ENCODE data around the gene HTRA3.

HTRA3 gene

DNA sequence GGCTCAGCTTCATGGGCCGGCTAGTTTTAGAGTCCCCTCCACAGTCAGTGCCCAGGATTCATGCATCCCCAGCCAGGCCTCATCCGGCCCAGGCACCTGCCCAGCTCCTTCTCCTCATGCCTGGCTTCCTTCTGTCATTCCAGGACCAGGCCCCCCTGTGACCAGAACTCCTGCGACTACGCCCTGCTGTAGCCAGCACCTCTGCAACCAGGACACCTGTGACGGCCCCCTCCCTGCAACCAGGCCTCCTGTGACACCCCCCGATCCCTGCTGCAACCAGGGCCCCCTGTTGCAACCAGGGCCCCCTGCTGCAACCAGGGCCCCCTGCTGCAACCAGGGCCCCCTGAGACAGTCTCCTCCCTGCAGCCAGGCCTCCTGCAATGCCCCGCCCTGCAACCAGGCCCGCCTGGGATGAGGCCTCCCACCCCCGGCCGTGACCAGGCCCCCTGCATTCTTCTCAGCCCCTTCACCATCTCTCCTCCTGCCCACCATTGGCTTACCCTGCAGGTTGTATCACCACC lies 46.8 kb downstream of the HTRA3 start:
- DNase-seq: no peak

DNA sequence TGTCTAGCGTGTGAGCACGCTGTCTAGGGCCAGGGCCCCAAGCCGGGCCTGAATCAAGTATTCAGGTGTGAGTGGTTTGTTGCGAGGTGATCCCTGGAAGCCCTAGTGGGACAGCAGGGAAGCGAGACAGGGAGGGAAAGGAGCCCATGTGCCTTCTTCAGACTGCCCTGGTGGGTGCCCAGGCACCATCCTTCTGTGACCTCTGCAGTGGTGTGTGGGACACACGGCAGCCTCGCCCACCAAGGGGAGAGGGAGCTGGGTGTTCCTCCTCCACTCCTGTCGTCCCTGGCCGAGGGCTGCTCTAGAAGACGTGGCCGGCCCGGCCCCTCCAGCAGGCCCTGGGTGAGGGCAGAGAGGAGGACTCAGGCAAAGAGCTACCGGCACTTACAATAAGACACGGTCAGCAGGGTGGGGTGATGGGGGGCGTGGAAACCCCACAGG lies 47.4 kb downstream of the HTRA3 start:
- no peak for DNase-seq

DNA sequence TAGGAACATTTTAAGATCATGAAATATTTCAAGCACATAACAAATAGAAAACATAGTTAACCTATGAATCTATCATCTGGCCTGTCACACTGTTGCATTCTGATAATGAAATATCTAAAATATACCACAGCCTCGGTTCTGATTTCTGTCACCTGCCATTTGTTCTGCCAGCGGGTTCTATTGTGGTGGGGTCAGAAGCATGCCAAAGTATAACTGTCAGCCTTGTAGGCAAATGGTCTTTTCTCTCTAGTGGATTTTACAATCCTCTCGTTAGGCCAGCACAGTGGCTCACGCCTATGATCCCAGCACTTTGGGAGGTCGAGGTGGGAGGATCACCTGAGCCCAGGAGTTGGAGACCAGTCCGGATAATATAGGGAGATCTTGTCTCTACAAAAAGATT lies 47.9 kb downstream of the HTRA3 start:
- DNase-seq: no peak

DNA sequence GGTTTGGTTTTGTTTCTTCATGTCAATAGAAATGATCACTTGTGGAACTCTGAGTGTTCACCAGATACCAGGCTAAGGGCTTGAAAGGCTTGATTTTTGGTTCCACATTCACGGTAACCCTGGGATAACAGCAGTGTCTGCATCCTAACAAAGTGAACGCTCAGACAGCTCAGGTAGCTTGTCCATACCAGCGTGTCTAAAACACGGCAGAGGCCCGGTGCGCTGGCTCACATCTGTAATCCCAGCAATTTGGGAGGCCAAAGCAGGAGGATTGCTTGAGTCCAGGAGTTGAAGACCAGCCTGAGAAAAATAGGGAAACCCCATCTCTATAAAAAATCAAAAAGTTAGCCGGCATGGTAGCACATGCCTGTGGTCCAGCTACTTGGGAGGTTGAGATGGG lies 49.0 kb downstream of the HTRA3 start:
- DNase-seq: no peak

DNA sequence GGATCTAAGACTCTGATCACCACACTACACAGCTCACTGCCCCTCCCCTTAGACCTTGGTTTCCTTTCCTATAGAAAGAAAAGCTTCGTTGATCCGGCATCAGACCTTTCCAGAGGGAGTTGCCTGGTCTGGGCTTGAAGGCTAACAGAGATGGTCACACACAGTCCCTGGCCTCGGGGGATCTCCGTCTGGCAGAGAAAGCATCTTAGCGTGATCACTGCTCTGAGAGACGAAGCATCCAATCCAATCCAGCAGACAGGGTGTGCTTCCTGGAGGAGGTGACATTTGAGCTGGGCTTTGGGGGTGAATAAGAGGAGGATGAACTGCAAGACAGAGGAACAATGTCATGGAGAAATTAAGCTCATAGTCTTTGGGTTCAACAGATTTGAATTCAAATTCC lies 49.5 kb downstream of the HTRA3 start:
- no peak for DNase-seq

DNA sequence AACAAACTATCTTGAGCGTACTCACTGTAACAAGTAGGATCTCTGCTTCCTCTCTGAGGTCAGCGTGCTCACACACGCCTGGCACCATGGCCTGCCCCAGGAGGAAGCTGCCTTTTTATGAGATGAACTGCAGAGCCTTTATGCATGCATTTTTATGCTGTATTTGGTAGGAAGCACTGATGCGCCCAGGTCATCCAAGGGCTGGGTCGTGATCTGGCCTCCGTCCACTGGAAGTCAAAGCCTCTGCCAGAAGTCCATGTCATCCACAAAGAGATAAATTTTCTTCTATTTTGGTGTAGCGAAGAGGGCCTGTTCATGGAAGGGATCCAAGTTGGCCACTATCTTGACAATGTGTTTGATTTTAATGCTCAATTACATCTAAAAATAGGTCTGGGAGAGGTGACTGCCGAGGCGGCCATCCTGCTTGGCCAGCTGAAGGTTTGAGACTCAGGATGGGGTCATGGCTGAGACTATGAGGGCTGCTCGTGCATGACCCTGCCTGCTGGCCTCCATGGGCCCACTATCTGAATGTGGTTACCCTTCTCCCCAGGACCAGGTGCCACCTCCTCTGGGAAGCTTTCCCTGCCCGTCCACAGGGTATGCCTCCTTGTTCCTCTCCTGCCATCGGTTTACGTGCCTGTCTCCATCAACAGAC lies 50.3 kb downstream of the HTRA3 start:
- no peak for DNase-seq

DNA sequence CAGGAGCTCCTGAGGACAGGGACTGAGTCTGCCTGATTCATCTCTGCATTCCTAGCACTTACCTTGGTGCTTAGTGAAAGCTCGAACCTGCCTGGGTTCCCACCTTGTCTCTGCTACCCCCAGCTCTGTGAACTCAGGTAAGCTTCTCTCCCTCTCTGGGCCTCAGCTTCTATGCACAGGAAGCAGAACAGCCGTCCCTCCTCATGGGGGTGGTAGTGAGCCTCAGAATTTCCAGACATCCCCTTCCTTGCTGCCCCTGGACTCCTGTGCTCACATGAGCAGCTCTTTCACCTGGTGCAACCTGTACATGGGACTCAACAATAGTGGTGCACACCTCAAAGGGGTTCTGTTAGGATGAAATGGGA lies 50.8 kb downstream of the HTRA3 start:
- no peak for DNase-seq

DNA sequence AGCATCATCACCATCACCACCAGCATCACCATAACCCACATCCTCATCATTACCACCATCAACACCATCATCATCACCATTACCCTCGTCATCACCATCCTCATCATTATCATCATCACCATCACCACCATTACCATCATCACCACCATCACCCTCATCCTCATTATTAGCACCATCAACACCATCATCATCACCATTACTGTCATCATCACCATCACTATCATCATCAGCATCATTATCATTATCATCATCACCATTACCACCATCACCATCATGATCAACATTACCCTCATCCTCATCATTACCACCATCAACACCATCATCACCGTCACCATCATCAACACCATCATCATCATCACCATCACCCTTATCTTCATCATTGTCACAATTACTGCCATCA lies 51.7 kb downstream of the HTRA3 start:
- no peak for DNase-seq

DNA sequence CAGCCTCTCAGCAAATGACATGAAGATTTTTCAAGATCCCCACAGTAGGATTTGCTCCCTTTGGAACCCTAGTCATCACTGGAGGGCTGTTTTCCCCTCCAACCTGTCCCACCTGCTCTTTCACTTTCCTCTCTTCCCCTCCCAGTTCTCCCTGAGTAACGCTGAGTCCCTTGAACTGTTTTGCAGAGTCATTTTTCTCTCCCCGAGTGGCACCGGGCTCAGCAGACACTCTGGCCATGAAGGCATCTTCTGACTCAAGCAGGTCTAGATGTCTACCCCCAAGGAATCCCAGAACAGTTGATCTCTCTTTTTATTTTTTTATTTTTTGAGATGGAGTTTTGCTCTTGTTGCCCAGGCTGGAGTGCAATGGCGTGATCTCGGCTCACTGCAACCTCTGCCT lies 52.2 kb downstream of the HTRA3 start:
- no peak for DNase-seq

DNA sequence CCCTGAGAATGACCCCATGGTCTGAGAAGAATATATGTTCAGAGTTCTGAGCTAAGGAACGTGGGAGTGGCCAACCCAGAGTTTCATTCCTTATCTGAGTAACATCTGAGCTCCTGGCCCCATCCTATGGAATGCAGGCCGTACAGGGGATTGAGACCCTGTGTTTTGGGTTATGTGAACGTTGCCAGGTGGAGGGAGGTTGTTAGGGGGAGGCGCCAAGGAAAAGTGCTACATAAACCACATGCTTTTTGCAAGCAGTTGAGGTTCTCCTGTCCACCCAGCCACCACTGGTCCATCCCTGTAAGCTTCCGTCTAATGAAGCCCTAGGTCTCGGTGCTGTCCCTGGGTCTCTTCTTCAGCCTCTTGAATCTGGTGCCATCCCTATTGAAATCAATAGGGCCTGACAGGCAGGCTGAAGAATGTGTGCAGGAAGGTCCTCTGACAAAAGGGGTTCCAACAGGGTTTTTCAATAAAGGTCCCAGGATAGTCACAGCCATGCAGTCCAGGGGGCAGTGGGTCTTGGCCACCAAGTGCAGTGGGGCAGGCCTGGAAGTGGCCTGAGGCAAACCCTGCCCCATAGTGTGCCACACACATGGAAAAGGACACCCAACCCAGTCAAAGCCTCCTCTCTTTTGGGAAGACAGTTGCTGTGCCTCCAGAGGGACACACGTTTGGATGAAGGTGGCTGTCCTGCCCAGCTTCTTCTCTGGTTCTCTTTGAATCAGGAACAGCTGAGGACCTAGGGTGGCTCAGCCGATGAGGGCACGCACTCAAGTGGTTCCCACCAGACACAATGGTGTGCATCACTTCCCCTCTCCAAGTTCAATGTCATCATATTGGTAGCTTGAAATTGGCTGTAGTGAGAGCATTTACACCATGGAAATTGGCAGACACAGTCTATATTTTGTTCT lies 53.5 kb downstream of the HTRA3 start:
- DNase-seq: no peak

DNA sequence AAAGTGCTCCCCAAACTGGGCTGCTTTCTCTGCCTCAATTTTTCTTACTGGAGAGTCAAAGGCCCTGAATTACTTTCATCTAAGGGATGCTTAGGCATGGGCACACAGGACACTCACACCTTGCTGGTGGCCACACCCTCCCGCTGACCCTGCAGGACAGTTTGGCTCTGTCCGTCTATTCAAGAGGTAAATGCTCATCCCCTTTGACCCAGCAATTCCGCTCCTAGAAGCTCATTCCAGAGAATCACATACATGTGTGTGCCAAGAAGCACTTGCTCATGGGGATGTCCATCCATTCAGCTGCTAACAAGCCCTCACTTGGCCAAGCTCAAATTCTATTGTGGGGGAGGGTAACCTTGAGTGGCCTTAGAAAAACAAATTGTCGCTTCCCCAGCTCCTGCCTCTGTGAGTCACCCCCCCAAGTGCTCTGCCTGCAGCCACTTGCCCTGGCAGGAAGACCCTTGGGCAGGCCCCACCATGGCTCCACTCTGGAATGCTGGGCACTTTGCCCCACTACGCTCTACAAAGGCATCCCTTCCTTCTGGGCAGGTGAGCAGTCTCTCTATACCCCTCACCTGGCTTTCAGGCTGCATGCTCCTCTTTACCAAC lies 54.5 kb downstream of the HTRA3 start:
- DNase-seq: no peak

DNA sequence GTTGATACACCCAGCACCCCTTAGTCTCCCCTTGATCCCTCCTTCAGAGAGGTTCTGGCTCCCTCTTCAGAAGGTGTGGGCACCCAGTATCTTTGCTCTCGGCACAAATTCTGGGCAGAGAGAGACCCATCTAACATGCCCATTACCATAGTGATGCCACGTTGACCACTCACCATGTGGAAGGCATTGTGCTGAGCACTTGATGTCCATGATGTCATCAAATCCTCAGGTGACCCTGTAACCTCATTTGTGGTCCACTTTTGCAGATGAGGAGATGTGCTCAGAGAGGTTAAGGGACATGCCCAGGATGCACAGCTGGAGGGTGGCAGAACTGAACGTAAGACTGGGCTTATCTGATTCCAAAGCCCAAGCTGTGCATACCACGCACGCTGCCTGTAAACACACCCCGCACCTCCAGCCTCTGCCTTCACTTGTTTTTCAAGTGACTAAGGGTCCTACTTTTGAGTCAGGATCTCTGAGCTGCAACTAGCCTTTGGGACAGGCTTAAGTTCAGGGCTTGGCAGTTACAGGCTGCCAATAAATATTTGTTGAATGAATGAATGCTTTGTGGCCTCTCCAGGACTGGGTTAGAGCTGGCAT lies 55.2 kb downstream of the HTRA3 start:
- no peak for DNase-seq

DNA sequence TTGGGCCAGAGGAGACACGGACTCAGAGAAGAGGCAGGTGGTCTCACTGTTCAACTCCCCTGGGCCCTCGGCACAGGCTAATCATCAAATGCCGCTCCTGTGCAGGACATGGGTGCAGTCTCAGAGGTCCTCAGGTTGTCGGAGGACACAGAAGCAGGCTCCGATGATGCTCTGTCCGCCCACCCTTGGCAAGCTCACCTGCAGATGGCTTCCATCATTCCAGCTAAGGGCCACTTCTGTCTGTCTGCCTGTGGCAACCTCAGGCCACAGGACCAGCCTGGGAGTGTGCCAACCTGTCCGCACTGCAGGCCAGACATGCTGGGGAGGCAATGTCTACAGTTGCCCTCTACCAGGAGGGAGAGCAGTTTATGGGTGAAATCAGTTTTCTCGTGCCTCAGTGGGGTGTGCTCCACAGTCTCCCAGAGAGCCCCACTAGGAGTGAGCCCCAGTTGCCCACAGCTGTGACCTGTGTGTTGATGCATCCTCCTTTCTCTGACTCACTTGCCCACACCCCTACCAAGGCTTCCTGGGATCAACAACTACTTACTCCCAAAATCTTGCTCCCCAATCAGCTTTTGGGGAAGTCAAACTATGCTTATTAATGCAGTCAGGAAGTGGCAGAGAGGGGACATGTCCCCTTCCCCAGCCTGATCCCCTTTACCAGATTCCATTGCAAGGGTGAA lies 55.9 kb downstream of the HTRA3 start:
- no peak for DNase-seq

DNA sequence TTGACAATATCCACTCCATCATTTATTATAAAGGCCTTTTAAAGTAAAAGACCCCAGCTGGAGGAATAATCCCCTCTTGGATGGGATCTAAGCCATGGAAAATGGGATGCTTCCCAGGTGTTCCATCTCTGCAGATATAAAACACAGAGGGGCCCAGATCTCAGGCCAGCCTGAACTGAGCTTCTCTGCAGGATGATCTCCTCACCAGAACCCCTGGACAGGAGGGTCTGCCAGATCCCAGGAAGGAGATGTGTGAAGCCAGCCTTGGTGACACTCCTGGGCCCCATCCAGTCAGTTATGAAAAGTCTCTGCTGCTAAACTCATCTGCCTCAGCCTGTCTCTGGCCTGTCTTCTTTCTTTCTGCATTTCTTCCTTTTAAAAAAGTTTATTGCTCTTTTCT lies 56.7 kb downstream of the HTRA3 start:
- DNase-seq: no peak

DNA sequence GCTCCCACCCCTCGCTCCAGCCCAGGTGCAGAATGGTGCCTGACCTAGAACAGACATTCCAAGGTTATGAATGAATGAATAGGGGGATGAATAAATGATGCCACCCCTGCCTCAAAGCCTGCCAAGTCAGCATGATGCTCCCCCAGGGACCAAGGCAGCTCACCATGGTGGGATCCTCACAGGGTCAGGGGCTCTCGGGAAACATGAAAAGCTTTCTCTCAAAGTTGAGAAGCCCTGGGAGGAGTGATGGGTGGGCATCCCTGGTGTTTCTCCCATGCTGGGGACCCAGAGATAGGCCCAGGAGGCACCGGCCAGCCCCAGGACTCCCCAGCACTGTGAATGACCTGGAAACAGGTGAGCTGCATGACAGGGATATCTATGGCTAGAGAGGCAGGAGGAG lies 58.9 kb downstream of the HTRA3 start:
- DNase-seq: no peak

DNA sequence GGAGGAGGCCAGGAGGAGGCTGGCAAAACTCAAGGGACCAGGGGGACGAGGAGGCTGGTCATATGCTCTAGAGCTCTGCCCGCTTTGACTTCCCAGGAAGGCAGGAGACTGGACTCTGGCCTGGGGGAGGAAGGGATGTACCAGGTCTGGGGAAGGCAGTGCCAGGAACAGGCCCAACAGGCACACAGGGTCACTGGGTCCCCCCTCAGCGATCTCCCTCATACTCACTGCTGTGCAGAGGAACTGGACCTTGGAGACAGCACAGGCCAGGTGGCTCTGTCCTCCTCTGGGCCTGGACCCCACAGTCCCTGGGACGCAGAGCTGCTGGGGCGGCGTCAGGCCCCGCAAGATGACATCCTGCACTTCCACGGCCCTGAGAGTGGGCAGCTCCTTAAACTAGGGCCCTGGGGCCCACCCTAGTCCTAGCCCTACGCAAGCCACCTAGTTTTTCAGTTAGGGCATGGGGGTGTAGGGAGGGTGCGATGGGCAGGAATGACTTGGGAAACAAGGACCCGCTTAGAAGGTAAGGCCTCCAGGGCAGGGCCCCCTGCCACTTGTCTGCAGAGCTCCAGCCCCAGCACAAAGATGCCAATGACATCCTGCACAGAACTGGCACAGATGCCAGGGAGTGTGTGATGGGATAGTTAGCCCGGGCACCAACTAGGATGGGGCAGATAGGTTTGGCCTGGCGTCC lies 59.5 kb downstream of the HTRA3 start:
- DNase-seq: no peak

DNA sequence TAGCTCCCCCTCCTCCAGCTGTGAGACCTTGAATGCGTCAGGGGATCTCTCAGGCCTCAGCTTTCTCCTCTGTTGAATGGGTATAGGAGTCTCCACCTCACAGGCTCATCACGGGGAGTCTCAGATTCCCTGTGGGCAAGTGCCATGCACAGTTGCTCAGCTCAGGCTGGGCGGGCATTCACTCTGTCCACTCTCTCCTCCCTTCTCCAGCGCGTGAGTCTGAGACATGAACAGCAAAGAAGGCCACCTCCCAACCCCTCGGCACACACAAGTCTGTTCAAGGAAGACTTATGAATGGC lies 60.0 kb downstream of the HTRA3 start:
- no peak for DNase-seq

DNA sequence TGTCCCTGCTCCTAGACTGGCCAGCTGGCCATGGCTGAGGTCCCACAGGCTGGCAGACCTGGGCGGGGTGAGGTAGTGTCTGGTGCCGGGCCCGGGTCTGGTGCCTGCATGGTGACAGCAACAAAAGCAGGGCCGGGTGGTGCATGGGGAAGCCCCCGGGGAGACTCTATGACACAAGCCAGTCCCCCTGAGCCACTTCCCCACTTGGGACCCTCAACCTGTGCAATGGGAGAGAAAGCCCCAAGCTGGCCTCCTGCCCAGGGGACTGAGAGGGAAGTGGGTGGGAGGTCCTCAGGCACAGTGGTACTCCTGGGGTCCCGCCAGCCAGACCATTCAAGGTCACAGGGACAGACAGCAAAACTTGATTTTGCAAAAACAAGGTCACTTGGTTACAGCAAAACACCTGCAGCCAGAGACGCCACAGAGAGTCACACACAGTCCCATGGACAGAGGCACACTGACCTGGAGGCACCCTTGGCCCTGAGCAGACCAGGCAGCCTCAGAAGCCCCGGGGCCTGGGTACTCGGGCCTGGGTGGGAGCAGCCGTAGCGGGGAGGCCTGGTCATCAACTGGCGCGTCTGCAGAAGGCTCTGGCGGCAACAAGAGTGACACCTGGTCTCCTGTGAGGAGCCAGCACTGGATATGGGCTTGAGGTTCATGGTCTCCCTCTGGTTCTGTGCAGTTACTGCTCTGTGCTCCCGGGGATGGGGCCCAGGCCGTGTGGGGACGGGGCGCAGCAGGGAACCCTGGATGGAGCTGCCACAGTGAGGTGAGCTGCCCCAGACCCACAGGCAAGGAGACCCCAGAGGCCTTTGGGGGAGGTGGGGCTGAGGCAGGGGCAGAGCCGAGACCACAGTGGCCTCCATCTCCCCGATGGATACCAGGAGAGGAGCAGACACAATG lies 60.6 kb downstream of the HTRA3 start:
- no peak for DNase-seq

DNA sequence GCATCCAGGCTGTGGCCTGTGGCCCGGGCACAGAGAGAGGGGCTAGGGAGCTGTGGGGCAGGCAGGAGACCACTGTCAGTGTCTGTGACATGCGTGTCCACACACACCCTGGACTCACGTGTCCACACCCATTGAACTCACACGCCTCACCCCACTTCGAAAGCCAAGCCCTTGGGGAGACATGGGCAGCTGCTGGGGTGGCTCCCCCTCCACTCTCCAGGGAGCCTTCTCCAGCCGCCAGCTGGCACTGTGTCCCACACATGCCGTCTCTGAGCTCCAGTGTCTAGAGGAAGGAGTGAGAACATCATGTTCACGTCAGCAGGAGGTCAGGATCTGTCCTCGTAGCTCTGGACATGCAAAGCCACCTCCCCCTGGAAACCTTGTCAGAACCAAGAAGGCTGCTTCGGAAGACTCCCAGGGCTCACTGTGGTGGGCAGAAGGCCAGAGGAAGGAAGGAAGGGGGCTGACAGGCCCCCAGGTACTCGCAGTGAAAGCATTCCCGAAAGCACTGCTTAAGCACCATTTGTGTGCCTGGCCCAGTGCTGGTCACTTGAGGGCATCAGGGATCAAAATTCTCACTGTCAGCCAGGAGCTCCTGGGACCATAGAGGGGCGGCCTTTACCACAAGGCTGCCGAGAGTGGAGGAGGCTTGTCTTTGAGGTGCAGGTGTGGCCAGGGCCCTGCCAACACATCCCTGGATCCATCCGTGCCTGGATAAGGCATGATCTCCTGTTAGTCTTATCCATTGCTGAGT lies 61.4 kb downstream of the HTRA3 start:
- no peak for DNase-seq

DNA sequence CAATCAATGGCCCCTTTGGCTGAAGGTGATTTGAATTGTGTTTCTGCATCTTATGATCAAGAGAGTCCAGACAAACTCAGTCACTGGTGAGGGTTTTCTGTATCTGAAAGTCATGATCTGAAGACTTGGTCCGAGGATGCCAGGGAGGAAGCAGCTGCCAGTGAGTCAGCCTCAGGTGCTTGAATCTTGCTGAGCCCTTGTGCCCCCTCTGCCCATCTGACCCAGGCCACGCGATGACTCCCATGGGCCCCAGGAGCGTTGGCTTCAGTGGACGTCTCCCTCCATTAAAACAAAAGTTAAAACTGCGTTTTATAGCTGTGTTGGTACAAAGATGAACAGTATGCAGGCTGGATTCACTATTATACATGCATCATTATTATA lies 62.0 kb downstream of the HTRA3 start:
- no peak for DNase-seq
